Mammary epithelial cell (primary cell): ENCODE measurements around the gene ITIH1.

Experiments
- CTCF ChIP-seq, 2 donors: IDR thresholded peaks in 1 of 2; conservative IDR thresholded peaks in 1 of 2; 2 replicates each; pipeline ENCODE4 v1.5.1; 2011 to 2012; ENCODE audit warnings: inconsistent platforms in 2 of 2, low read length in 2 of 2, mild to moderate bottlenecking in 2 of 2, control low read depth in 1 of 2, low read depth in 1 of 2; ENCODE audit not compliant: insufficient read depth in 1 of 2; ENCODE audit errors: extremely low read depth in 1 of 2
- EZH2 ChIP-seq: IDR thresholded peaks from 2 replicates; pipeline ENCODE4 v1.6.1; 2012; ENCODE audit warnings: low read length, inconsistent platforms, borderline replicate concordance

GRCh38 chr3:52792413-52792812 lies 15.0 kb downstream of the ITIH1 start:
- TF ChIP-seq EZH2: no peak
- no peak for TF ChIP-seq CTCF (conservative IDR thresholded peaks at IDR 0.05 in 1 of 2, IDR thresholded peaks at IDR 0.05 in 1 of 2; ENCODE audit: extremely low read depth in 1 of 2, insufficient read depth in 1 of 2, low read depth in 1 of 2, low read length in 2 of 2)
